Duodenal mucosa (tissue), 2 donors: ENCODE data around the gene HOXA6.

Experiments used
- H3K27ac ChIP-seq: one replicate; pipeline ENCODE4 v1.7.0; 2013; ENCODE audit warnings: low read depth, low read length
- H3K27me3 ChIP-seq, 2 donors: one replicate each; pipeline ENCODE4 v1.7.0; 2013; ENCODE audit warnings: low read length in 2 of 2, control low read depth in 1 of 2; ENCODE audit not compliant: insufficient read depth in 2 of 2, control insufficient read depth in 1 of 2
- H3K36me3 ChIP-seq, 2 donors: one replicate each; pipeline ENCODE4 v1.7.0; 2013; ENCODE audit warnings: low read length in 2 of 2, control low read depth in 1 of 2; ENCODE audit not compliant: insufficient read depth in 2 of 2, control insufficient read depth in 1 of 2
- H3K4me1 ChIP-seq, 2 donors: one replicate each; pipeline ENCODE4 v1.7.0; 2013; ENCODE audit warnings: low read length in 2 of 2, control low read depth in 1 of 2; ENCODE audit not compliant: insufficient read depth in 2 of 2, control insufficient read depth in 1 of 2
- H3K4me3 ChIP-seq, 2 donors: one replicate each; pipeline ENCODE4 v1.7.0; 2013; ENCODE audit warnings: low read length in 2 of 2, low read depth in 1 of 2
- H3K9ac ChIP-seq, 2 donors: one replicate each; pipeline ENCODE4 v1.7.0; 2013; ENCODE audit warnings: low read length in 2 of 2, low read depth in 1 of 2
- H3K9me3 ChIP-seq, 2 donors: one replicate each; pipeline ENCODE4 v1.7.0; 2013; ENCODE audit warnings: low read length in 2 of 2, control low read depth in 1 of 2; ENCODE audit not compliant: control insufficient read depth in 1 of 2

The HOXA6 gene

DNA sequence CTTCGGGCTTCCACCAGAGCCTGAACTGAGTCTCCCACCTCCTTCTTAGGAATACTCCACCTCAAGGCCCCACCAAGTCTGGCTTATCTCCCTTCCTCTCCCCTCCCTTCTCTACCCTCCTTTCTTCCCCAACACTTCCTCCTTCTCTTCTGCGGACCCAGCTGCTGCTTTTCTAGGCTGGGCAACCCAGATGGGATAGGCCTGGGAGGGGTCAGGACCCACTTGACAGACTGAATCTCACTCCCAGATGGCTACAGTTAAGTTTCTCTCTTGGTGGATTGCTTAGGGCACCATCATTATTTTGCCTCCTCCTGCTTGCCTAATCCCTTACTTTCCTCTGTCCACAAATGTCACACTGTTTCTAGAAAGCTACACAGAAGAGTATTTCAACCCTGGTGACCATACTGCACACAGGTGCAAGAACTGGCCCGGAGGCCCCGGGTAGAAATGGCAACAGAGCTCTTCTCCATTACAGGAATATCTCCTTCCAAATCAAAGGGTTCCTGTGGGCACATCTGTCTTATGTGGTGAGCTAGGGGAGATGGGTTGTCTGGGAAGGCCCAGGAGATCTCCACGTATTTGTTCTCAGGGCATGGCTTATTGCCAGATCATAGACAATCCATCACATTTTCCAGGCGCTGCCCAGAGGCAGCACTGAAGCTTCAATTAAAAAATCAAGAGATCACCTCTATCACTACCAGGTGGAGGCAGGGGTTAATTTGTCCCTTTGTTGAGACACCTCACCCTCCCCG lies 42.6 kb upstream of the HOXA6 start:
- Histone ChIP-seq H3K27ac (no peak overlapping the region), H3K27me3 (peaks cover 98 to 99% of the 10 kb centered on the region in 2 donors), H3K4me3 (no peak overlapping the region), H3K9me3 (no peaks in the 10 kb centered on the region), H3K9ac (no peak overlapping the region), H3K36me3 (no peaks in the 10 kb centered on the region), H3K4me1 (peaks cover 13 to 20% of the 10 kb centered on the region in 2 donors)

DNA sequence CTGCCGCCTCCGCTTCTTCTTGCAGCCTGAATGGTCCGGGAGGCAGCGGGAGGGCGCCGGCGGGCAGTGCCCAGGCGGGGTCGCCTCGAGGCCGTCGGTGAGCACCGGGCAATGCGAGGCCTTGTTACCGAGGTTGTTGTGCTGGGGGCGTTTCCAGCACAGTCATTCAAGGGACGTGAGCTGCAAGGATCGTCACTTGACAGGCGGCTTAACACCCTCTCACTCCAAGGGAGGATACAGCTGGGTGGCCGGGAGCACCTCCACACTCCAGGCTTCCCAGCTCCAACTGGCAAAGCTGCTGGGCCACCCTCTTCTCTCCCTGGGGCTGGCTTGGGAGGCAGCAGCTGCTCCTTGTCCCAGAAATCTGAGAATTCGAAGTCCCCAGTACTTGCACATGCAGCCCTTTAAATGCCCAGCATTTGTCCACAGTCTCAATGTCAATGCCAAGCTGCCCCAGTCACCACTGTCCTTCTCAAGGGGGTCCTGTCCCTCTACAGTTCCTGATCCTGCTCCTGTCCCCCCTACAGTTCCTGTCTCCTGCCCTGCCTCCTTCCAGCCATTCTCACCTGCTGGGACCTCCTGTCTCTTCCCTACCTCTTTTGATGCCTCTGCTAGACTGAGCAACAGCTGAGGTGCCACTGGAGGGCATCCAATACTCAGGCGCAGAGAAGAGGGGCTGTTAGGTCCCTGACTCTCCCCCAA lies 41.9 kb upstream of the HOXA6 start:
- Histone ChIP-seq H3K36me3 (no peaks in the 10 kb centered on the region), H3K4me1 (peaks cover 15 to 27% of the 10 kb centered on the region in 2 donors), H3K27me3 (peaks cover 98 to 99% of the 10 kb centered on the region in 2 donors), H3K9ac (no peak overlapping the region), H3K9me3 (no peaks in the 10 kb centered on the region), H3K27ac (no peak overlapping the region), H3K4me3 (no peak overlapping the region)

DNA sequence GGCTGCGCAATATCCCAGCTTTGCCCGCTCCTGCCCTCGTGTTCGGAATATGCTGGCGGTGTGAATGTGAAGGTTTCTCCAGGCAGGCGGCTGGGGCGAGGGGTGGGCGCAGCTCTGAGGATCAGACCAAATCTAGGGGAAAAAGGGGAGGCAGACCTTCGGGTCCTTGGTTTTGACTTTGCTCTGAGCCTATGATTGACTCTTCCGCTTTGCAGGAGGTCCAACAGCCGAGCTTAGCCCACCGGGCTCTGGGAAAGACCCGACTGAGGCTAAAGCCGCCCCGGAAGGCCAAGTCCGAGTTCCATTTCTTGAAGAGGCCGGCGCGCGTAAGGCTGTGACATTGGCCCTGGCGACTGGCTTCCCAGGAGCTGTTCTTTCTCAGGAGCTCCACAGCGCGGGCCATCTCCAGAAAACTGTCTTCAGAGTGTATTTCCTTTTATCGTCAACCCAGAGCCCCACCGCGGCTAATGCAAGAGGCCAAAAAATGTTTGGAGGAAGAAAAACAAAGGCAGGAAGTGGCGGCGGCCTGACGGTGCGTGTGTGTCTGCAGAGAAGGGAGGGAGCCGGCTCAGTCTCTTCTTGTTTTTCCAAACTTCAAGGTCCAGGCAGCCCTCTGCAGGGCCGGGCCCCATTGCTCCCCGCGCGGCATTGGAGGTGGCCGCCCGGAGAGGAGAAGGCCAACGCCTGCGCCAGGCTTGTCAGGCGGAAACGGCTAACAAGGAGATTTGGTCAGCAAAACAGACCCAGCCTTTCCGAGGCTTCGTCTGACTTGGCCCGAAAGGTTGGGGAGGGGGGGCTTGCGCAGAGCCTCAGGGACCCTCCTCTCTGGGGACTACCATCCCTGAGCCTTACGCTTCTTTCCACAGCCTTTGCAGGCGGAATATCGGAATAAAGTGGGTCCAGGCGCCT lies 41.1 kb upstream of the HOXA6 start:
- H3K9me3 ChIP-seq, result no peaks in the 10 kb centered on the region
- peak overlapping the region; percentile 24 to 28 for H3K4me3 ChIP-seq
- H3K4me1 ChIP-seq, result peaks cover 20 to 31% of the 10 kb centered on the region in 2 donors
- no peak overlapping the region for H3K27ac ChIP-seq
- H3K27me3 ChIP-seq, result peaks cover 97 to 98% of the 10 kb centered on the region in 2 donors
- no peak overlapping the region for H3K9ac ChIP-seq
- H3K36me3 ChIP-seq, result no peaks in the 10 kb centered on the region

DNA sequence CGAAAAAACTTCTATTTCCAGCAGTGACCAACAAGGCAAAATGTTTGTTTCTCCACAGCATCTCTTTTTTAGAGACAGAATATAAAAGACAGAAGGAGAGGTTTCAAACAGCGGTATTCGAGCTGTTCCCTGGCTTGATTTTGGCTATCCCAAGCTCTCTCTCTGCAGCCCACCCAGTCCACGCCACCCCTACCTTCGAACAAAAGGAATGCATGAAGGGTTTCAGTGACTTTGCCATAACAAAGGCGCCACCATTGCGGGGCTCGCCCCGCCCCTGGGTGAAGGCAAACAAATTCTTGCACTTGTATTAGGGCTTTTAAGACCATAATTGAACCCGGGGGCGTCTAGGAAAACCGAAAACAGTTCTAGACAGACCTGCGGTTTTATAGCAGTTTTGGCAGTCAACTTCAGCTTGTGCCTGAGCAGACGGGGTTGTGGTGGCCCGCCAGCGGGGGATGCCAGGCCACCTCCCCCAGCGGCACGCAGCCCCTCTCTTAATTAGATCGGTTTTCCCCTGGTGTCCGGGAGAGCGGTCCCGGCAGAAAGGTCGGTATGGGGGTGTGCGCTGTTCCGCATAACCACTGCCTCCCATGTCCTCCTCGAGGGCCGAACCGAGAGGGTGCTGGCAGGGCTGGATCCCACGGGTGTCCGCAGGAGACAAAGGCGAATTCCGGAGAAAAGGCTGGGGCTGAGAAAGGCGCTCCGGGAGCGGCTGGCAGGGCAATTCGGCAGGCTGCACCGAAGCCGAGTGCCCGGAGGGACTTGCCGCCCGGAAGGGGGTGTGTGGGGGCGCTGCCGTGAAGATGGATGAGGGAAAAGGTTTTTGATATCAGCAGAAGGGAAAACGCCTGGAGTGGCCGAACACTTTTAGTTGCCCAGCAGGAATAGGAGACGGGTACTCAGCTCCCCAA lies 40.2 kb upstream of the HOXA6 start:
- Histone ChIP-seq H3K4me1 (peaks cover 20 to 27% of the 10 kb centered on the region in 2 donors), H3K27me3 (peaks cover 97 to 98% of the 10 kb centered on the region in 2 donors), H3K9me3 (no peaks in the 10 kb centered on the region), H3K4me3 (peak overlapping the region in 1 of 2 donors; percentile 28), H3K27ac (no peak overlapping the region), H3K36me3 (no peaks in the 10 kb centered on the region), H3K9ac (no peak overlapping the region)

DNA sequence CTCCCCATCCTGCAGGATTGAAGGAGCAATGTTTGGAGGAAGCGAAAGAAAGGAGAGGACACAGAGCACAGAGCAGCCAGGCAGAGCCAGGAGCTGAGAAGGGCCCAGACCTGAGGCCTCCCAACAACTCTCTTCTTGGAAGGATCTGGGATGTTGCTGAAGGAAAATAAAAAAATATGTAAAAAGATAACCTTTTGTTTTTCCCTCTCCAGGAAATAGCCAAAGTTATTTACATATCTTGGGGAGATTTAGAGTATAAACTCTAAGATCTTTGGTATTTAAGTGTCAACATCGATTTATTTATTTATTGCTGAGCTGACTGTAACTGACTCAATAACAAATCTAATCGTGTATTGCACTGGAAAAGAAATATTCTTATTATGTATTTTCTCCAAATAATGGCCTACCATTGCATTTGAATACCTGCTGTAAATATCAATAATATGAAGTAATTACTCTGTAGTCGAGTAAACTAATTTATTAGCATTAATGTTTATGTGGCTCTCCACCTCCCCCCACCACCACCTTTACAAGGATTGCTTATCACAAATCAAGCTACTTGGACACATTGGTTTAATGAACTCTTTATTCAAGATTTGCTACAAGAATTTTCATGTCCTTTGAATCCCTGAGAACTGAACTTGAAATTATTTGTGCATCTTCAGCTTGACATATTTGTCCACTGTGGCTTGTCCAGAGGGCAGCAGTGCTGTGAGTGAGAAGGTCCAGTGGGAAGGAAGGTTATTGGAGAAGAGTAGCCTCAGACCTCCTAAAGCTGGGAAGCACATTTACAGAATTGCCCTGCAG lies 39.3 kb upstream of the HOXA6 start:
- no peak overlapping the region for H3K27ac ChIP-seq
- H3K4me3 ChIP-seq, result no peak overlapping the region

DNA sequence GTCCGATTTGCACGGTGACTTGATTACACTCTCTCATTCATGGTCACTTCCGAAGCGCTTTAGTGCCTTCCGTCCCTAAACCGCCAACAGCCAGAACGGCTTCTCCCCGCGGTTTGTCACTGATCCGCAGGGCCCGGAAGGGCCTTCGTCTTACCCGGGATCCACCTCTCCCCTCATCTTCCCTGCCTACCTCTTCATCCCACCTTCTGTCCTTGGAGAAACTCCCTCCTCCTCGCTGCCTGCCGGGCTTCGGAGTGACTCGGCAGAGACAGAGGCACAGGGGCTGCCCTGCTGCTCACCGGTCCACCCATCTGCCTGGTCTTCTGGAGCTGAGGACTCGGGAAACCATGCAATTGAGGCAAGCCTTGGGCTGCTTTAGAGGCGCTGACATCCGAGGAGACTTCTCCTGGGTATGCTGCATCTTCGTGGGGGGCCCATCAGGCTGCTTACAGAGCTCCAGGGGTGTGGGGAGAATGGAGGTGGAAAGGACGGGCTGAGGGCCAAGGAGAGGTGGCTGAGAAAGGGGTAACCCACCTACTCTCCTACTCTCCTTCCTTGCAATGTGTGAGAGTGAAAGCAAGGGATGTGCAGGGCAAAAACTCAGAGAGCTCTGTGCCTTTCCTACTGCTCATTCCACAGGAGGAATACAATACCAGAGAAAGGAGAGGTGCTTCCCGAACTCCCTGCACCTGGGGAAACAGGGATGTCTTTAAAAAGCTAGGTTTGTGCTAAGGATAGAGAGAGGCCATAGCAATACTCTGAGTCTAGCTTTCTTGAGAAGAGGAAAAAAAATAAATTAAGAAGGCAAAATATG lies 38.5 kb upstream of the HOXA6 start:
- H3K27ac ChIP-seq, result no peak overlapping the region
- no peak overlapping the region for H3K4me3 ChIP-seq
- H3K4me1 ChIP-seq, result peaks cover 20 to 27% of the 10 kb centered on the region in 2 donors
- peaks cover 93 to 96% of the 10 kb centered on the region in 2 donors for H3K27me3 ChIP-seq
- no peak overlapping the region for H3K9ac ChIP-seq
- no peaks in the 10 kb centered on the region for H3K36me3 ChIP-seq
- no peaks in the 10 kb centered on the region for H3K9me3 ChIP-seq

More for the DNA sequence above, 39.3 kb upstream of the HOXA6 start:
- Histone ChIP-seq H3K9ac (no peak overlapping the region), H3K27me3 (peaks cover 97 to 98% of the 10 kb centered on the region in 2 donors), H3K4me1 (peaks cover 20 to 27% of the 10 kb centered on the region in 2 donors), H3K36me3 (no peaks in the 10 kb centered on the region), H3K9me3 (no peaks in the 10 kb centered on the region)

DNA sequence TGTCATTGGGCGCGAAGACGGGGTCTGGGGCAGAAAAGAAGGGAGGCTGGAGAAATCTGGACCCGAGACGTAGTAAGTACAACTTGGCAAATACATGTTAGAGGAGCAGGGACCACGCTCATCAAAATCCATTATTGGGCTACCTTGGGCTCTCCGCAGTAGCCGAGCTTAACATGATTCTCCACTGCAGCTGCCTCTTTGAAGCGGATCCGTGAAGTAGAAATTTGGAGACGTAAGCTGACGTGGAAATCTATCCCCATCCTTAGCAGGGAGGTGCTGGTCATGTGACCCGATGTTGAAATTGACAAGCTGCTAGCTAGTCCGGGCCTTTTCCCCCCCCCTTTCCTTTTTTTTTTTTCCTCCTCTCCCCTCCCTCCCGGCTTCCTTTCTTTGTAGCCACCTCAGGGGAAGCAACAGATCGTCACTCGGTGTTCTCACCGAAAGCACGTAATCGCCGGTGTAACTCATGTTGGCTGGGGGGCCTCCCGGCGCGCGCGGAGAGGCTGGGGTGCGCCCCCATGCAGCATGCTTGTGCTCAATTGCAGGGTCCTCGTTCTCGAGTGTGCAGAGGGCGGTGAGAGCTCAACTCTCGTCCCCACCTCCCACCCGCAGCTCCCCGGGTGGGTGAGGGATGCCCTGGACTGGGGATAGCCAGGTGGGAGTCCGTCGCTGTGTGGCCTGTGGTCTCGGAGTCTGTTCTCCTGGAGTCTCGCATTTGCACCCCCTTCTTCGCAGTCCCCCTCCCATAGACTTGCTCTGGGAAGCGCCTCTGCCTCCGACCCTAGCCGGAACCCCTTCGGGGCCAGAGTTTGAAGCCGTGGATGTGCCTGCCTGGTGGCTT lies 37.7 kb upstream of the HOXA6 start, which contains the start of gene HOXA11:
TSS of gene HOXA11 (minus strand) at position 220 of the 841 bp plus-strand sequence. CDS start at position 132, 88 bp downstream.
- peak within 1 kb of the TSS; percentile 38 to 48 for H3K4me3 ChIP-seq
- H3K4me1 ChIP-seq, result peaks cover 20 to 27% of the 10 kb centered on the region in 2 donors
- H3K27me3 ChIP-seq, result peaks cover 88 to 96% of the 10 kb centered on the region in 2 donors
- no peak within 1 kb of the TSS for H3K27ac ChIP-seq
- no peaks in the 10 kb centered on the region for H3K9me3 ChIP-seq
- H3K36me3 ChIP-seq, result no peaks in the 10 kb centered on the region
- H3K9ac ChIP-seq, result no peak within 1 kb of the TSS
